NCI-H510A treated with DMSO at 0.1 percent for 48 hours (cell line): ENCODE measurements around the gene MCTP1.
A peak's percentile ranks its signal among the peaks of the same experiment; 100 is the strongest.
"Not testable (repeated sequence)": the region's sequence is repeated elsewhere in the genome, so short reads cannot be mapped to it uniquely, and the experiment has no call there.

Experiments used
- DNase-seq: peaks from one replicate; lab custom pipeline; 2025; lab: John Stamatoyannopoulos, UW

The MCTP1 gene

DNA sequence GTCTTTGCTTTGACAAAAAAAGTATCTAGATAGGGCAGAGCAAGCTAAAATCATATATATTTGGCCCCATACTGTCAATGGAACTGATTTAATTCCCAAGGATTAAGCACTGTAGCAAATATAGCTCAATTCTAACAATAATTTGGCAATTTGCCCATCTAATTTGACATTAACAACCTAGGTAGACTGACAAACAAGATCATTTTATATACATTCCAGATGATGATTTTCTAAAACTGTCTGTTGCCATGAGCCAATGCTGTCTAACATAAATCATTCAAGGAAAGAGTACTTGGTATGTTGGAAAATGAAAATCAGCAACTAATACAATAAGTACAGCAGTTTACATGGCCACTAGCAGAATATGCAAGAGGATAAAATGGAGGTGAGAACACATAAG, 32.1 kb downstream of the MCTP1 start:
- no peak for DNase-seq

DNA sequence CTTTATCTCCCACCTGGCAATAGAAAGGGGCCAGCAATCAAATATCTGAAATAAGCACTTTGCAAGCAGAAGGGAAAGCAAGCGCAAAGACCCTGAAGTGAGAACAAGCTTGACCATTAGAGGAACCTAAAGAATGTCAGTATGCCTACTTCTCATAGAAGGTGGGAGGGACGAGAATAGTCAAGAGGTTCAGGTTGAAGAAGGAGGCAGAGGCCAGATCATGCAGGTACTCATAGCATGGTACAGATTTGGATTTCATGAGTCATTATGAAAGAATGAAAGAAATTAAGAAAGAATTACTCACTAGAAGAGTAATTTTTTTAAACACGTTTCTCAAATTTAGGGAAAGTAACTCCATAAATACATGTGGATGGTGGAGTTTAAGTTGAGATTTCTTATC, 33.7 kb downstream of the MCTP1 start:
- no peak for DNase-seq

DNA sequence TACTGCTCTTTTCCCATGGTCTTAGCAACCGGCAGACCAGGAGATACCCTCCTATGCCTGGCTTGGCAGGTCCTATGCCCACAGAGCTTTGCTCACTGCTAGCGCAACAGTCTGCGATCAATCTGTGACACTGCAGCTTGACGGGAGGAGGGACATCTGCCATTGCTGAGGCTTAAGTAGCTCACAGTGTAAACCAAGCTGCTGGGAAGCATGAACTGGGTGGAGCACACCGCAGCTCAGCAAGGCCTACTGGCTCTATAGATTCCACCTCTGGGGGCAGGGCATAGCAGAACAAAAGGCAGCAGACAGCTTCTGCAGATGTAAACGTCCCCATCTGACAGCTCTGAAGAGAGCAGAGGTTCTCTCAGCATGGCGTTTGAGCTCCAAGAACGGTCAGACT, 40.4 kb downstream of the MCTP1 start:
- peak; percentile 38 for DNase-seq

DNA sequence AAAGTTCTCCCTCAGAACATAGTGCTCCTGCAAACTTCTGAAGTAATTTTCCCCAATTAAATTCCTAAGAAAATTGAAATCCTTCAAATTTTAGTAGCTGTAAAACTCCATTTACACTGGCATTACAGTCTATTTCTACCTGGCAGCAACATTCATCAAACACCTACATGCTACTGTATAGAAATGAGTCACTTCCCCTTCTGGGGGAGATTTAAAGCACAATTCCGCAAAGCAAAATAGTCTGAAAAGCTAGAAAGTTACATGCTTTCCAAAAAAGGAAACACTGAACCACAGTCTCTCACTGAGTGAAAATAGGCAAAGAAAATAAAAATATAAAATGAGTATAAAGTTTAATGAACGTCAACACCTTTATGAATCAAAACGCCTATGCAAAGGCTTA, 43.3 kb downstream of the MCTP1 start:
- no peak for DNase-seq

DNA sequence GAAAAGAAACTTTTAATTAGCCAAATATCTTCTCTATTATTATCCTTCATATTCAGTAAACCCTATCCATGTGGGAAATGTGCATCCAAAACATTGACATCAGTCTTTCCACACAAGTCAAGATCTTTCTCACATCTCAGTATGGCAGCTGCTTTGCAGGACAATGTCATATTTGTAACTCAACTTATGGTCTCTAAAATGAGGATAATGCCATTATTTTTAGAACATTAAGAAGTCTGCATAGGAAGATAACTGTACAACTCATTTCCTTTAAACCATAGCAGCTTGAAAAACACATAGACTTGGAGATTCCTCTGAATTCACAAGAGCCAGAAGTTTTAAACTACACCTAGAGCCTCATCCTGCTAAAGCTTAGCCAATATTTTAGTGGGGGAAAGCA, 43.7 kb downstream of the MCTP1 start:
- DNase-seq = no peak

DNA sequence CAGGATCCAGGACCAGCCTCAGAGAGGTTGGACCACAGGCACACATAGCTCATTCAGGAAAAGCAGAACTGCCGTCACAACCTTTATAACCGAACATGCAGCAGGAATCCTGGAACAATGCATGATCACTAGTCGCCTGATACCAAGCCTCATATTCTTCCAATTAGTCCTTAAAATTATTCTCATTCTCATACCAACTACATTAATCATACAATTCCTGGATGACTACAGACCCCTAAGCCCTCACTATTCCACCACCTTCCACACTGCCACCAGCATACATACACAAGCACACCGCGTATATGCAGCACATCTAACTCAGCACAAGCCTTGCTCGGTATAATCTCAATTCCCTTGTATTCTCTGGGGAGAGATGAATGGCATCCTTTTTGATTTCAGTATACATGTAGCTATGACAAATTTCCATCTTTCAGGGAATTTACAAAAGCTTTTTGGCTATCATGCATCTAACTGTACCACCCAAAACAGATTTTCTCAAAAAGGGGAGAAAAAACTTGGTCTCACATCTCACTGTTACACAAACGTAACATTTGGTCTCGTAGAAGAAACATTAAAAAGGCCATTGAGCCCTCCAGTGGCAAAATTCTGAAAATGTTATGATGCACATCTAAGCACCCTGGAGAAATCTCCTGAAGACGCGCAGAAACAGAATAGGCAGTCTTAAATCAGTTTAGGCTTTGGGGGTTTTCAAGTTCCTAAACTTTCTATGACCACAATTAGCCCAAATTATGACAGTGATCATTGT, 46.2 kb downstream of the MCTP1 start:
- DNase-seq = no peak

DNA sequence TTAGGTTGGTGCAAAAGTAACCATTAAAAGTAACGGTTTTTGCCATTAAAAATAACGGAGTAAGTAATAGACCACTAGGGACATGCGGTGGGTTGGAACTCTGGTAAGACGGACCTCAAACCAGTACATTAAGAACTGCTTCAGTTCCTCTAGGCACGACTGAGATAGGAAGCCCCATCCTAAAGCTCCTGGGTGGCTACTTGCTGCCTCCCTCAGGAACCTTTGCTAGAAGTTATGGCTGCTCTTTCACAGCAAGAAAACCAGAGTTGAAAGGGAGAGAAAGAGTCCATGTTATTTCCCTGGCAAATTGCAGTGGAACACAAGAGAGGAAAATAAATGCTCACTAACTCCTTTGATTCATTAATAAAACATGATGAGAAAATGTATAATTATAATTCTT, 47.6 kb downstream of the MCTP1 start:
- DNase-seq = no peak

DNA sequence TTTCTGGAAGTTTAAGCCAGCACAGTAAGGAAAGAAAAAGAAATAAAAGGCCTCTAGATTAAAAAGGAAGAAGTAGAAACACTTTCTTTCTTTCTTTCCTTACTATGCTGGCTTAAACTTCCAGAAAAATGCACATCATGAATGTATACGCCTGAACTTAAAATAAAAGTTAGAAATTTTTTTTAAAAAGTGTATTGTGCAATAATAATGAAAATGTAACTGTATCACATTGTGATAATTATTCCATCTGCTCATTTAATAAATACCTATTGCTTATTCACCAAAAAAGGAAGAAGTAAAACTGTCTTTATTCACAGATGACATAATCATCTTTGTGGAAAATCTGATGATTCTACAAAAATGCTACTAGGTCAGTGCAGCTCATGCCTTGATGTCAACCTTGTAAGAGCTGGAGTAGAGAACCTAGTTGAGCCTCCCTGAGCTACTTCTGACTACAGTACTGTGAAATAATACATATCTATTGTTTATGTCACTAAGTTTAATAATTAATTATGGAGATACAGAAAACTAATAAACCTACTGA, 49.4 kb downstream of the MCTP1 start:
- DNase-seq = no peak

DNA sequence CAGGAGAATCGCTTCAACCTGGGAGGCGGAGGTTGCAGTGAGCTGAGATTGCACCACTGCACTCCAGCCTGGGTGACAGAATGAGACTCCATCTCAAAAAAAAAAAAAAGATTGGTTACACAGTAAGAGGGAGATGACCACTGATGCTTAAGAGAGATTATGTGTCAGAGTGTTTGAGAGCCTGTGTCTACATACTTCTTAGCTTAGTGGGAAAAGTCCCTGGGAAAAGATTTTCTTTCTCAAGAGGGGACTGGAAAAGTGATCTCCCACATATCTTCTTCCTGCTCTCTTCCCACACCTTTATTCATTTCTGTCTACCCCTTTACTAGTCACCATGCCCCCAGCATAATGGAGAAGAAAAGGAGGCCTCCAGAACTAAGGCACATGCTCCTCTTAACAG, 55.2 kb downstream of the MCTP1 start:
- no peak for DNase-seq

DNA sequence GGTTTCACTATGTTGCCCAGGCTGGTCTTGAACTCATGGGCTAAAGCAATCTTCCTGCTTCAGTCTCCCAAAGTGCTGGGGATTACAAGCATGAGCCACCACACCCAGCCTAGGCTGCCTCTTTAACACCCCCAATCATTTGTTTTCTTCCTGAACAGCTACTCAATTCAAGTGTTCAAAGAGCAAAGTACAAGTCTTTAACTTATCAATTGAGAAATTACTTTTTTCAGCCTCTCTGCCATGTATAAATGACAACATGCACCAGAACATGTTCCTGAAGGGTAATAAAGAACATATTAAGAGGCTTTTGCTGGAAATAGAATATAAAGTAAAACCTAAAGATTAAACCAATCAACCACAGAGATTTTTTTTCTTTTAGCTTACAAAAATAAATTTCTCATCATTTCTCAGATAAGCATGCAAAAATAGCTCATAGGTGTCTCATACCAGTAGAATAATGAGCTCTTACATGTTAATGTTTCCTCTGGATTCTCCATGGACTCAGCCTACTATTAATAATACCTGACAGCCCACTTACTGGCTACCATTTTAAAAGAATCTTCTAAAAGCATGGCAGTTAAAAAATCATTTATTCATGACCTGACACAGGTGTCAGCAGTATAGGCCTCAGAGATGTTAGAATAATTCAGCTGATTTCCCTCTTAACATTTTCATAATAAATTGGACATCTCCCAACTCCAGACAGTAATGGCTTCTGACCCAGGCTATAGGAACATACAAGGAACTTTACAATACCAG, 60.0 kb downstream of the MCTP1 start:
- no peak for DNase-seq

DNA sequence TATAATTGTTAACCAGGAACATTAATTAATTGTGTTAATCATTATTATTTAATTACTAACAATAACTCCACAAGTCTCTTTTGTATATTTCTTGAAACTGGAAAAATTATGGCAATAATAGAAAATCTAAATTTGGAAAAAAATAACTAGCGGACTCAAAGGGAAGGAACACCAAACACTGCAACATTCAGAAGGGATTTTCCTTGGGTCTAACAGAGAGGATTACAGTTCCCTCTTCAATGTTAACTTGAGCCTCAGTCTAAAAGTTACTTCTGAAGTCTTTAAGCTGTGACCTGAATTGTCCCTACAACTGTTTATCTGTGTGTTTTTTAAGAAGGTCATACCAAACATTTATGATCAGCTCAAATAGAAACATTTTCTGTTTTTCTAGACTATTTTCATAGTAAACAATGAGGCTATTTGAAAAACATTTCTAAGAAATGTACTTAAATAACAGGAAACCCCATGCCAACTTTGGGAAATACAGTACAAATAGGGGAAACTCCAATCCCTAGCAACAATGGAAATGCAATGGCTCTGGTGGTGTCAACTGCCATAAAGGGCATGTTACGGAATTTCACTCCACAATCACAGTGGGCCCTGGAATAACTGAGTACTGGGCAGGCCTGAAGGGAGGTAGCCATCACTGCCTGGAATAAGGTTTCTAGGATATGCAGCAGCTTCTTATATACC, 61.2 kb downstream of the MCTP1 start:
- no peak for DNase-seq

DNA sequence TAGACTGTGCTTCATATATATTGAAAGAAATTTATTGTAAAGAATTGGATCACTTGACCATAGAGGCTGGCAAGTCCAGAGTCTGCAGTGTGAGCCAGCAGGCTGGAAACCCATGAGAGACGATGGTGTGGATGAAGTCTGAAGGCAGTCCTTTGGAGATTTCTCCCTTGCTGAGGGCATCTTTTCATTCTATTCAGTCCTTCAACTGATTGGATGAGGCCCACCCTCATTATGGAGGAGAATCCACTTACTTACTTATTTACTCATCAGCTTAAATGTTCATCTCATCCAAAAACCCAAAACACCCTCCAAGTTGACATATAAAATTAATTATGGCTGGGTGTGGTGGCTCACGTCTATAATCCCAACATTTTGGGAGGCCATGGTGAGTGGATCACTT, 62.1 kb downstream of the MCTP1 start:
- DNase-seq = no peak

DNA sequence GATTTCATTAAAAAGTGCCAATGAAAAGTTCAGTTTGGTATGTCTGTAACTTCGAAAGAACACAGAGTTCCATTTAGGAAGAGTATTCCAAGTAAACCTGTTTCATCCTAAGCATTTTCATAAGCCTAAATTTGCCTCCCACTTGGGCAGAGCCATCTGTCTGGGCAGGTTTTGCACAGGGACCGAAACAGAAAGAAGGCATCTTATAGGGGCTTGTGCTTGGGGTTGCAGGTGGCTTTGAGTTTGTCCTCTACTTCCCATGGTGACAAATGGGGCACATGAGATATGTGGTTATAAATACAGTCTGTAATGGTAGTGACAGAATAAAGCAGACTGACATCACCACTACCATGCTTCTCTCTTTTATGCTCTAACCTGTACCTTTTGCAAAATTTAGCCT, 63.7 kb downstream of the MCTP1 start:
- no peak for DNase-seq

DNA sequence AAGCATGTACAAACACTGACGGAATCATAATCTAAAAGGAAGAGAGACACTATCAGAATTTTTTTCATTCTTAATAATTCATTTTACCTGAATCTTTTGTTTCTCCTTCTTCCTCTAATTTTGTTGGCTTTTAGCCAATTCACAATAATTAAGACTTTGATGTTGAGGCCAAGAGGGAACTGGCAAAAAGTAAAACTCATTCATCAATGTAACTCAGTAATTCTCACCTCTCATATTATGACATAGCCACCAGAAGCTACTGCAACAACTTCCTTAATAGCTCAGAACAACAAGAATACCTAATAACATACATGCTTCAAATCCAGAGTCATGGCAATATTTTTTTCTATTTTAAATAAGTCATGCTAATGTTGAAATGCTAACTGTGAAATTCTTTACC, 64.5 kb downstream of the MCTP1 start:
- DNase-seq = no peak

DNA sequence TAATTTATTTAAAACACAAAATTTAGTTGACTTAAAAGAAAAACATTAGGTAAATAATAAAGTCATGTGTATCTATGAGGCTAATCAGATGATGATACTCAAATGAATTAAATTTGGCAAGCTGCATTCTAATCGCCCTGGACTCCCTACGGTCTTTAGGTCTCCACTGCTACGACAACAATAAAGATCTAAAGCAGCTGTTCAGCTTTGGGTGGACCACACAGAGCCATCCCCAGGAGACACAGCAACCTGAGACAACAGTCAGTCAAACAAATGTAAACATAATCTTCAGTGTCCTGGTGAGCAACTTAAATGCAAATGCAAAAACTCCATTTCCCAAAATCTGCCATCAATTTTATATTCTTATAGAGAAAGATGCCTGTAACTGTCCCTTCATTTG, 65.5 kb downstream of the MCTP1 start:
- DNase-seq = no peak

DNA sequence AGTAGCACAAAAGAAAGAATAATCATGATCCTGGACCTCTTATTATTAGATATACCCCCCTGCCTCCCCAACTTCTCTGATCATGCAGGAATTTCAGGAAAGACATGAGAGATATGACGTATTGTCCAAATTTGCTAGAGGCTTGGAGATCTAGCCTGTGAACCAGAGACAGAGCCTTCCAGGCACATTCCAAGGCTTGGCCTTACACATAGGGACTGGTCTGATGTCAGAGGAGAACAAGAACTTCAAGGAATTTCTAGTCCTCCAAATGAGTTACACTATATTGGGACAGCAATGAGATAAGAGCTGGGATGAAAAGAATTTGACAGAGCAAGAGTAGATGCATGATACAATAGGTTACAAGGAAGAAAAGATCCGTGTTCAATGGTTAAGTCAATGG, 67.0 kb downstream of the MCTP1 start:
- DNase-seq = no peak

DNA sequence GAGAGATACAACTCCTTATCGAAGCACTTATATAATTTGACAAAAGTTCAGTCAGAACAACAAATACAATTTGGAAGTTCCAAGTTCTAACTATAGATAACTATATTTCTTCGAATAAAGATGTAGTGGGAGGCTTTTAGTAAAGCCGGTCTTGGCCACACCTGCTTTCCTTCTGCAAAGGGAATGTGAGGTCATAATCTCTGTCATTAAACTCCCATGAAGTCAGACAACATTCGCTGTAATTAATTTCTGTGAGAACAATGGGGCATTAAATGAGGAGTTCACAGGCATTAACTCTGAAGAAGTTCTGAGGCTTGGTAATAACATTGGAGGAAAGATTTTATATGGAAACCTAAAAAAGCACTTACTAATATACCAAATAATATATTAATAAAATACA, 67.5 kb downstream of the MCTP1 start:
- DNase-seq = no peak

DNA sequence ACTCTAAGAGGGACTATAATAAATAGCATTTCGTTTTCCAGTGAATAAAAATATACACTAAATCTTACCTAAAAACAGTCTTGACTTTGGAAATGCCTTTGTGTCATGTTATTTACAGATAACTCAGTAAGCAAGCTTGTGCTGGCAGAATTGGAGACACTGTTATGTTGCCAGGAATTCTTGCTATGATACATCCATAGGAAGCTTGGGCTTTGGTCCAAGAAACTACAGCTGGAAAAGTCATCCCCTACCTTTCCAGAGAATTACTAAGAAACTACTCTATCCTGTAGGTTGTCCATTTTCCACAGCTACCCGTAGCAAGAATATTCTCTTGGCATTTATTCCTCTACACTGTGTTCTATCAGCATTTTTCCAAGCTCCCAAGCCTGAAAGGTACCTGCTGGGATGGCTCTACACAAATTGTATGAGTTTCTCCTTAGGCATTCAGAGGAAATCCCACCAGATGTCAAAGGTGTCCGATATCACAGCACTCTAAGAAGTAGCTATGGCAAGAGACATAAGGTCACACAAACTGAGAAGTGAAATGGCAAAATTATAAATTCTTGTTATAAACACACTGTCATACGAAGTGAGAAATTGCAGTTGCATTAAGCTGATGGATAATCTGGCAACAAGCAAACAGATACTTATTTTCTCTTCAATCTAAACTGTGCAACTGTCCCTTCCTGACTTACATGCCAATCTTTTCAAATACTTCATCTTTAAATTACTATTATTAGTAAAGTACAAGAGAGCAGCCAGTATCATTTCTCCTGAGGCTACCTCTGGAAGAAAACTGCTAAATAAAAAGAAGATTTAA, 68.5 kb downstream of the MCTP1 start:
- DNase-seq = no peak

DNA sequence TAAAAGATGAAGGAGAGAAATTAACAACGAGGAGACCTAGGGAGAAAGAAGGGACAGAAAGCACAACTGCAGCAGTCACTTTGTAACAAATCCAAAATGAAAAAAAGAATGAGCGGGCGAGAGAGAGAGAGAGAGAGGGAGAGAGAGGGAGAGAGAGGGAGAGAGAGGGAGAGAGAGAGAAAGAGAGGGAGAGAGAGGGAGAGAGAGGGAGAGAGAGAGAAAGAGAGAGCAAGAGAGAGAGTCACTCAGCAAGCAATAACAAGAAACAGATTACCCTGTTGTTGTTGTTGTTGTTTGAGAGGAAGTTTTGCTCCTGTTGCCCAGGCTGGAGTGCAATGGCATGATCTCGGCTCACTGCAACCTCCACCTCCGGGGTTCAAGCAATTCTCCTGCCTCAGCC, 77.1 kb downstream of the MCTP1 start:
- DNase-seq = not testable (repeated sequence)

DNA sequence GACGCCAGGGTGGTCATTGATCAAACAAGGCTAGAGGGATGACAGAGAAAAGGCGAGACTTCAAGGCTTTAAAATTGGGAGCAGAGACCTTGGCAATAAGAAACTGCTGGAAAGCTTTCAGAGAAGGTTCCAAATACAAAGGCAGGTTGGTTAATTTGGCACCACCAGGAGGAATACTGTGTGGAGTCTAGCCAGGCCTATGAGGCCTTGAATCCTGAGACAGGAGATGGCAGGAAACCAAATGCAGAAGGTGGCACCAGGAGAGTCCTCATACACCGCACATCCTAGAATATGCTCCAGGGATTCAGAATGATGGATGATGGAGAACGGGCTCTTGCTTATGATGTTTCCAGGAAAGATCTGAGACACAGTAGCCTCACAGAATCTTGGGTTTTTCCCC, 90.0 kb downstream of the MCTP1 start:
- DNase-seq = no peak

DNA sequence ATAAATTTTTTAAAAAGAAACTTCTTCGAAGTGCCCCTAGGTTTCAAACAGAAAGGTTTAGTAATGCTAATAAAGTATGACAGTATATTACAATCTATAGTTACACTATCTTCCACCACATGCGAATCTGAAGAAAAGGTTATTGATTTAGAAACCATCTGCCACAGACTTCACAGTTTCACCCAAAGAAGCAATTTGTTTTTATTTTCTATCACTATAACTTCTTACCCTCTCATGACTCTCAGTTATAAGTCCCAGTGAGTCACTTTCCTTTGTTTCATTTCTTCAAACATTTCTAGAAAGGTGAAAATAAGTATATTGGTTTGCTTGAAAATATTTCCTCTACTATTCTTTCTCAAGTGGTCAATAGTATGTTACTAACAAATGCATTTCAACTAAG, 93.6 kb downstream of the MCTP1 start:
- no peak for DNase-seq

DNA sequence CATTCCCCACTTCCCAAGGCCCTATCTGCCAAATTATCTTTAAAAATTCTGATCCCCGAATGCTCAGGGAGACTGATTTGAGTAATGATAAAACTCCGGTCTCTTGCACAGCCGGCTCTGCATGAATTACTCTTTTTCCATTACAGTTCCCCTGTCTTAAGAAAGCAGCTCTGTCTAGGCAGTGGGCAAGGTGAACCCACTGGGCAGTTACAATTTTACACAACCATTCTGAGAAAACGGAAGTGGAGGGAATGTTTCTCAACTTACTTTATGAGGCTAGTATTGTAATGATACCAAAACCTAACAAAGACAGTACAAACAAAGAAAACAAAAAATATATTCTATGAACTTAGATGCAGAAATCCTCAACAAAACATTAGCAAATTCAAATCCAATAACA, 100.0 kb downstream of the MCTP1 start:
- no peak for DNase-seq
